IPS-18a (cell line): ENCODE results near the gene TMEM169.

ENCODE experiments used
- H3K27ac ChIP-seq: one replicate; pipeline ENCODE4 v1.5.1; 2013; ENCODE audit warnings: low read length
- H3K27me3 ChIP-seq: one replicate; pipeline ENCODE4 v1.6.1; 2013; ENCODE audit warnings: mild to moderate bottlenecking, low read length; ENCODE audit not compliant: control insufficient read depth, insufficient read depth
- H3K36me3 ChIP-seq: one replicate; pipeline ENCODE4 v1.6.1; 2013; ENCODE audit warnings: low read depth, low read length; ENCODE audit not compliant: control insufficient read depth
- H3K4me1 ChIP-seq: one replicate; pipeline ENCODE4 v1.6.1; 2013; ENCODE audit warnings: low read depth, low read length; ENCODE audit not compliant: control insufficient read depth
- H3K4me3 ChIP-seq: one replicate; pipeline ENCODE4 v1.5.1; 2013; ENCODE audit warnings: low read length
- H3K9ac ChIP-seq: one replicate; pipeline ENCODE4 v1.6.1; 2013; ENCODE audit warnings: mild to moderate bottlenecking, low read length, moderate library complexity
- H3K9me3 ChIP-seq: one replicate; pipeline ENCODE4 v1.6.1; 2013; ENCODE audit warnings: low read depth, low read length; ENCODE audit not compliant: control insufficient read depth

TMEM169 gene

GRCh38 chr2:216084547-216084946 lies 2.8 kb downstream of the TMEM169 start:
- peak overlapping the region; percentile 15 for H3K4me3 ChIP-seq
- H3K9me3 ChIP-seq: no peaks in the 10 kb centered on the region
- peaks cover 24% of the 10 kb centered on the region for H3K4me1 ChIP-seq
- H3K27ac ChIP-seq: peak overlapping the region; percentile 16
- H3K36me3 ChIP-seq: no peaks in the 10 kb centered on the region
- H3K9ac ChIP-seq: peak overlapping the region; percentile 50
- H3K27me3 ChIP-seq: no peaks in the 10 kb centered on the region

- Histone ChIP-seq H3K4me3 (no peak overlapping the region), H3K27ac (no peak overlapping the region), H3K9me3 (no peaks in the 10 kb centered on the region), H3K4me1 (peaks cover 24% of the 10 kb centered on the region), H3K27me3 (no peaks in the 10 kb centered on the region), H3K9ac (no peak overlapping the region), H3K36me3 (no peaks in the 10 kb centered on the region)
Measured at GRCh38 chr2:216086207-216086893, 4.6 kb downstream of the TMEM169 start.

GRCh38 chr2:216090369-216090786 lies 8.7 kb downstream of the TMEM169 start:
- Histone ChIP-seq H3K9ac (no peak overlapping the region), H3K36me3 (no peaks in the 10 kb centered on the region), H3K4me3 (no peak overlapping the region), H3K27ac (no peak overlapping the region), H3K9me3 (no peaks in the 10 kb centered on the region), H3K27me3 (no peaks in the 10 kb centered on the region), H3K4me1 (no peaks in the 10 kb centered on the region)

- H3K27ac ChIP-seq: no peak overlapping the region
- no peak overlapping the region for H3K9ac ChIP-seq
- H3K4me1 ChIP-seq: no peaks in the 10 kb centered on the region
- H3K4me3 ChIP-seq: no peak overlapping the region
- H3K36me3 ChIP-seq: no peaks in the 10 kb centered on the region
- no peaks in the 10 kb centered on the region for H3K9me3 ChIP-seq
- H3K27me3 ChIP-seq: no peaks in the 10 kb centered on the region
Measured at GRCh38 chr2:216092646-216093045, 10.9 kb downstream of the TMEM169 start.

GRCh38 chr2:216094701-216095100 lies 13.0 kb downstream of the TMEM169 start:
- no peaks in the 10 kb centered on the region for H3K9me3 ChIP-seq
- no peaks in the 10 kb centered on the region for H3K4me1 ChIP-seq
- no peak overlapping the region for H3K9ac ChIP-seq
- no peaks in the 10 kb centered on the region for H3K27me3 ChIP-seq
- no peak overlapping the region for H3K4me3 ChIP-seq
- no peaks in the 10 kb centered on the region for H3K36me3 ChIP-seq
- no peak overlapping the region for H3K27ac ChIP-seq

- Histone ChIP-seq H3K27ac (no peak overlapping the region), H3K36me3 (no peaks in the 10 kb centered on the region), H3K9ac (no peak overlapping the region), H3K9me3 (no peaks in the 10 kb centered on the region), H3K4me1 (no peaks in the 10 kb centered on the region), H3K4me3 (no peak overlapping the region), H3K27me3 (no peaks in the 10 kb centered on the region)
Measured at GRCh38 chr2:216098421-216099334, 17.0 kb downstream of the TMEM169 start.

- Histone ChIP-seq H3K9me3 (no peaks in the 10 kb centered on the region), H3K9ac (no peak overlapping the region), H3K27ac (no peak overlapping the region), H3K27me3 (no peaks in the 10 kb centered on the region), H3K4me3 (no peak overlapping the region), H3K4me1 (no peaks in the 10 kb centered on the region), H3K36me3 (no peaks in the 10 kb centered on the region)
Measured at GRCh38 chr2:216101109-216101508, 19.4 kb downstream of the TMEM169 start.

- H3K4me3 ChIP-seq: no peak overlapping the region
- no peaks in the 10 kb centered on the region for H3K27me3 ChIP-seq
- no peak overlapping the region for H3K9ac ChIP-seq
- H3K36me3 ChIP-seq: no peaks in the 10 kb centered on the region
- no peak overlapping the region for H3K27ac ChIP-seq
- H3K4me1 ChIP-seq: peaks cover 7% of the 10 kb centered on the region
- no peaks in the 10 kb centered on the region for H3K9me3 ChIP-seq
Measured at GRCh38 chr2:216103213-216103612, 21.5 kb downstream of the TMEM169 start.

- H3K4me3 ChIP-seq: no peak overlapping the region
- H3K4me1 ChIP-seq: peaks cover 11% of the 10 kb centered on the region
- H3K9me3 ChIP-seq: no peaks in the 10 kb centered on the region
- no peak overlapping the region for H3K27ac ChIP-seq
- H3K36me3 ChIP-seq: no peaks in the 10 kb centered on the region
- no peak overlapping the region for H3K9ac ChIP-seq
- no peaks in the 10 kb centered on the region for H3K27me3 ChIP-seq
Measured at GRCh38 chr2:216104691-216105090, 23.0 kb downstream of the TMEM169 start.

GRCh38 chr2:216107320-216107719 lies 25.6 kb downstream of the TMEM169 start:
- peak overlapping the region; percentile 7 for H3K4me3 ChIP-seq

GRCh38 chr2:216107760-216108159 lies 26.0 kb downstream of the TMEM169 start:
- Histone ChIP-seq H3K4me3 (peak overlapping the region; percentile 97), H3K4me1 (peaks cover 22% of the 10 kb centered on the region), H3K27ac (no peak overlapping the region), H3K9me3 (no peaks in the 10 kb centered on the region), H3K36me3 (peaks cover 25% of the 10 kb centered on the region), H3K9ac (peak overlapping the region; percentile 98), H3K27me3 (no peaks in the 10 kb centered on the region)

More at GRCh38 chr2:216107320-216107719, 25.6 kb downstream of the TMEM169 start:
- Histone ChIP-seq H3K4me1 (peaks cover 22% of the 10 kb centered on the region), H3K9me3 (no peaks in the 10 kb centered on the region), H3K9ac (peak overlapping the region; percentile 98), H3K27ac (no peak overlapping the region), H3K36me3 (peaks cover 21% of the 10 kb centered on the region), H3K27me3 (no peaks in the 10 kb centered on the region)
